ENCODE results near the gene SGK1. TPM values are rescaled to one million over a fixed set of nuclear protein-coding genes. Genes with fewer than 3 reads are reported as not detected.
"Not testable (repeated sequence)": the region's sequence is repeated elsewhere in the genome, so short reads cannot be mapped to it uniquely, and the experiment has no call there.

SGK1 gene
- polyA plus RNA-seq, 4 donors = 46.0 to 92.6 (median 83.0) TPM

DNA sequence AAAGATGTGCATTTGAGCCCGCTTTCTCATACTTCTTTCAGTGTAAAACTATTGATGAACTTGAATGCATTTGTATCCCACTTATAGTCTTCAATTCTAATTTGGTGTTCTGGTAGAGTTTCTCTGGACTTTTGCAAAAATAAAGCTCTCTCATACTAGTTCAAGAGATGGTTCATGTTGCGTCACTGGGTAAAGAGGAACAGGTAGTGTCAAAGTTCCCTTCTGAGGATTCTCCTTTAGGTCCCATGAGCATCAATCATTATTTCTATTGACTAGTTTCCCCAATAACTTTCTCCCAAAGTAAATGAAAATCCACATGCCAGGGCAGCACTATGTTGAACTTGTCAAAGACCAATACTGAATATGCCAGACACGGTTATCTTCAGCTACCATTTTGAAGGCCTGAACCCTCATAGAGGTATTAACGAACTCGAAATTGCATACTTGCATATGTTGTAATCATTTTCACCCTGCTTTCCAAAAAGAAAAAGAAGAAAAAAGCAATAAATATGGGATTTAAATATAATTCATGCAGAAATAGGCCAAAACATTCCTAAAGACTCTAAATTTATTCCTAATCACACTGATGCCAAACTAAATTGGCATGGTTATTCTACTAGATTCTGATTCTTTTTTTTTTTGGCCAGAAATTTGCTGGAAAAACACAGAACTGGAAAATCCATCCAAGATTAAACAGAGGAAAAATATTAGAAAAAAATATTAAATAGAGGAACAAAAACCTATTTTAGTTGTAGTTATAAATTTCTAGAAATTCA is 84.5 kb downstream of the SGK1 start:
- no peak for DNase-seq (ENCODE audit: low read depth in 4 of 4, low spot score in 3 of 4)

GRCh38 chr6:134230940-134231339 is 87.0 kb downstream of the SGK1 start:
- no peak for DNase-seq (ENCODE audit: low read depth in 4 of 4, low spot score in 3 of 4)

DNA sequence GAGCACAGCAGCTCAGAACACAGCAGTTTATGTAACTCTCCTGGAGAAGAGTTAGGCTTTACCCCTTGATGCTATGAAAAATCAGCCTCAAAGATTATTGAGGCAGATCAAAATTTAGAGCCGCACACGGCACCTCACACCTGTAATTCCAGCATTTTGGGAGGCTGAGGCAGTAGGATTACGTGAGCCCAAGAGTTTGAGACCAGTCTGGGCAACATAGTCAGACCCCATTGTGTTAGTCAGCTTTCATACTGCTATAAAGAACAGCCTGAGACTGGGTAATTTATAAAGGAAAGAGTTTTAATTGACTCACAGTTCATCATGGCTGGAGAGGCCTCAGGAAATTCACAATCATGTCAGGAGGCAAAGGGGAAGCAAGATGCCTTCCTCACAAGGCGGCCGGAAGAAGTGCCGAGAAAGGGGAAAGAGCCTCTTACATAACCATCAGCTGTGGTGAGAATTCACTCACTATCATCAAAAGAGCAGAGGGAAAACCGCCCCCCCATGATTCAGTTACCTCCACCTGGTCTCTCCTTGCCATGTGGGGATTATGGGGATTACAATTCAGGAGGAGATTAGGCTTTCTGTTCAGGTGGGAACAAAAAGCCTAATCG is 87.7 kb downstream of the SGK1 start:
- DNase-seq (ENCODE audit: low read depth in 4 of 4, low spot score in 3 of 4) = no peak

DNA sequence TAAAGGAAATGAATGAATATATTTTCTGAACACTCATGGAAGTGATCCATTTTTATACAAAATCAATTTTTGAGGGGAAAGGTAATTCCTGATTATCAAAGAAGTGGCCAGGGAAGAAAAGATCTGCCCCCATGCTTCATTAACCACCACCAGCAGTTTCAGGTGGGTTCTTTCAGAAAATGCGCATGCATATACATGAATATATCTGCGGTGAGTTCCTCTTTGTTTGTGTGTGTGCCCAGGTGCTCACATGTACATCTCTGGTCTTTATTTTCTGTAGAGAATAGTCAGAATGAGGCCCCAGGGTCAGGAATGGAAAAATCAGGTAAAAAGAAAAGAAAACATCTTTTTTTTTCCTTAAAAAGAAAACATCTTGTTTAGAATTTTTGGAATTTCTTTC is 88.4 kb downstream of the SGK1 start:
- DNase-seq (ENCODE audit: low read depth in 4 of 4, low spot score in 3 of 4) = no peak

- DNase-seq (ENCODE audit: low read depth in 4 of 4, low spot score in 3 of 4) = peak in 1 of 4 donors; percentile 8
Measured at GRCh38 chr6:134223796-134224420, 94.0 kb downstream of the SGK1 start.

GRCh38 chr6:134221250-134221649 is 96.7 kb downstream of the SGK1 start:
- DNase-seq (ENCODE audit: low read depth in 4 of 4, low spot score in 3 of 4) = no peak

DNA sequence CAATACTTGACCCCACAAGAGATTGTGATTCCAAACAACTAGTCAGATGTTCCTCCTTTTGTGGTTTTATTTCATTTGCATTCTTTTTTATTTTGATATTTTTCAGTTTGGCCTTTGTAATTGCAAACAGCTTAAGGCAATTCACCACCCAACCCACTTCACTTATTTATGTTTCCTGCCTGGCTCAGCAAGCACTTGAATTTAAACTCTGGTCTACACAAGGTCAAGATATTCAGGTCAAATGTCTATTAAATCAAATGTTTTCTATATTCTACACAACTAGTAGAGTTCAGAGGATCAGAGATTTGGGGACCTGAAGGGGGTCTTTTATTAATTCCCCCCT is 100.1 kb downstream of the SGK1 start:
- no peak for DNase-seq (ENCODE audit: low read depth in 4 of 4, low spot score in 3 of 4)

GRCh38 chr6:134217105-134217797 is 100.7 kb downstream of the SGK1 start:
- DNase-seq (ENCODE audit: low read depth in 4 of 4, low spot score in 3 of 4) = no peak

- DNase-seq (ENCODE audit: low read depth in 4 of 4, low spot score in 3 of 4) = no peak
Measured at GRCh38 chr6:134216301-134217010, 101.5 kb downstream of the SGK1 start.

- not testable (repeated sequence) for DNase-seq (ENCODE audit: low read depth in 4 of 4, low spot score in 3 of 4)
Measured at GRCh38 chr6:134213410-134213809, 104.5 kb downstream of the SGK1 start.

DNA sequence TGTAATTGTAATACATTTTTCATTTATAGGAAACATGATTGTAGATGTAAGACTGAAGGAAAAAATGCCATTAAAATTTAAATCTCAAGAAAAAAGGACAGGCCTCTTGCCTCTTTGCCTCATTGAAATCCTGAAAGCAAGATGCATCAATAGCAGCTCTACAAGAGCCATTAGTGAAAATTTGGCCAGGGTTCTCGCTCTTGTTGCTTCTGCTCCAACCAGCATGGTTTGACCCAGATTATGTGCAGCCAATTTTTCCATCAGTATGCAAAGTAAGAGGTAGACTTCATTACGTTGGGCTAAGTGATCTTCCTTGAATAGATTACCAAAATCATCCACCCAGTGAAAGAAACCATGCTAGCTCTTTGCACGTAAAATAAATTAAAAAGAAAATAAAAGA is 106.6 kb downstream of the SGK1 start:
- no peak for DNase-seq (ENCODE audit: low read depth in 4 of 4, low spot score in 3 of 4)

GRCh38 chr6:134207421-134207820 is 110.5 kb downstream of the SGK1 start:
- no peak for DNase-seq (ENCODE audit: low read depth in 4 of 4, low spot score in 3 of 4)

- no peak for DNase-seq (ENCODE audit: low read depth in 4 of 4, low spot score in 3 of 4)
Measured at GRCh38 chr6:134205366-134205765, 112.5 kb downstream of the SGK1 start.

DNA sequence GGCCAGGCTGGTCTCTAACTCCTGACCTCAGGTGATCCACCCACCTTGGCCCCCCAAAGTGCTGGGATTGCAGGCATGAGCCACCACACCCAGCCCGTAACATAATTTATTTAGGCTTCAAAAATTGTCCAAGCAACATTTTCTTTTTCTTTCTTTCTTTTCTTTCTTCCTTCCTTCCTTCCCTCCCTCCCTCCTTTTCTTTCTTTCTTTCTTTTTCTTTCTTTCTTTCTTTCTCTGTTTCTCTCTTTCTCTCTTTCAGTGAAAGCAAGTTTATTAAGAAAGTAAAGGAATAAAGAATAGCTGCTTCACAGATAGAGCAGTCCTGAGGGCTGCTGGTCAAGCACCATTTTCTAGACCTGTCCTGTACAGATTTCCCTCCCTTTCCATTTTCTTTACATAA is 113.2 kb downstream of the SGK1 start:
- DNase-seq (ENCODE audit: low read depth in 4 of 4, low spot score in 3 of 4) = not testable (repeated sequence)

DNA sequence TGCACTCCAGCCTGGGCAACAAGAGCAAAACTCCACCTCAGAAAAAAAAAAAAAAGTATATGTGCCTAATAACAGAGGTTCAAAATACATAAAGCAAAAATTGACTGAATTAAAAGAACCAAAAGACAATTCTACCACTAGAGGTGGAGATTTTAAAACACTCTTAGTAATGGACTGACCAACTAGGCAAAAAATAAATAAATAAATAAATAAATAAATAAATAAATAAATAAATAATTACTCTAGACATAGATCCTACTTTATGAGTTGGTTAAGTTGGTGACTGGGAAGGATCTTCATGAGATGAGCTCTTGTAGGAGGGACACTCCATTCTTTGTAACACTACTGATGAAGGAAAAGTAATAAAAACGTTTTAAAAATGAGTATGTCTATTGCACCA is 113.9 kb downstream of the SGK1 start:
- no peak for DNase-seq (ENCODE audit: low read depth in 4 of 4, low spot score in 3 of 4)

DNA sequence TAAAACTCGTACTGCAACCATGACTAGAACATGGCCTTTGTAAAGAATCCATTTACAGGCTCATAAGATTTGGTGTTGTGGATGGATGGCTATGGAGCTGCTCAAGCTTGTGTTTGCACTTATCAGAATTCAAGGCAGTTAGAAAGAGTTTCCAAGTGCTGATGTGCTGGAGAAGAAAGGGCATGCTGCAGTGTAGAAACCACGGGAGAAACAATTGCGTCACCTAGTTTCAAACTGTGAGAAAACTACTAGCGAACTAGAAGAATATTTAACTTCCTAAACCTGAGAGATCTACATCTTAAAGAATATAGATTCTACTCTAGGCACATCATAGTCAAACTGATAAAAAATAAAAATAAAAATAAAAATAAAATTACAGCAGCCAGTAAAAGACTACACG is 116.2 kb downstream of the SGK1 start:
- no peak for DNase-seq (ENCODE audit: low read depth in 4 of 4, low spot score in 3 of 4)

DNA sequence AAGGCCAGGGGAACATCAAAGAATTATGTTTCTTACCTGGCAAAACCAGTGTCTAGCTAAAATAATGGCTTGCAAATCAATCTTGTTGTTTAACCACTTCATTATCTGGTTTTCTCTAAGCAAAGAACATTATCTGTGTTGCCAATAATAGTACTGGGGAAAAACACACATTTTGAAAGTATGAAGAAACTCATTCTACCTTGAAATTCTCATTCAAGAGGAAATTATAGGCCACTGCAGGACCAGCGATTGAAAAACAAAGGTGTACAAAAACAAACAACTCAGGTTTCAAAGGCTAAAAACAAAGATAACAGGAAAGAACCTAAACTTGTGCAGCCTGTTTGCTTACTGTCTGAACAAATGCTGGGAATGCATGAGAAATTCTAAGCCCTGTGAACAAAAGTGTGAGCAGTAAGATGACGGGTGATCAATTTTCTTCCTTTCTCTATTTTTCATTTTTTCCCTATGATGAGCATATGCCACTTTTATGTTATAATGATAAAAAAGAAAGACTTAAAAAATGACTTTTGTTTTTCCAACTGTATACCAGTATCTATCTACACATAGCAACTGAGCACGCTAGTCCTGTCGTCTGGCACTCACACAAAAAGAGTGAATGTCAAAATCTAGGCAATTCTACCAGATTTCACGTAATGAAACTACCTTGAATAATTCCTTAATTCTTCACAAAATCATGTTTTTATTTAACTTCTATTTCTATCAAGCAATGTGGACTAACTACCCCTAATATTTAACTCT is 117.9 kb downstream of the SGK1 start:
- DNase-seq (ENCODE audit: low read depth in 4 of 4, low spot score in 3 of 4) = no peak

- no peak for DNase-seq (ENCODE audit: low read depth in 4 of 4, low spot score in 3 of 4)
Measured at GRCh38 chr6:134198093-134198492, 119.8 kb downstream of the SGK1 start.

GRCh38 chr6:134197685-134198084 is 120.2 kb downstream of the SGK1 start:
- not testable (repeated sequence) for DNase-seq (ENCODE audit: low read depth in 4 of 4, low spot score in 3 of 4)

GRCh38 chr6:134196568-134197193 is 121.2 kb downstream of the SGK1 start:
- DNase-seq (ENCODE audit: low read depth in 4 of 4, low spot score in 3 of 4) = no peak
